ENCODE results near the gene MVP.

Gene MVP

DNA sequence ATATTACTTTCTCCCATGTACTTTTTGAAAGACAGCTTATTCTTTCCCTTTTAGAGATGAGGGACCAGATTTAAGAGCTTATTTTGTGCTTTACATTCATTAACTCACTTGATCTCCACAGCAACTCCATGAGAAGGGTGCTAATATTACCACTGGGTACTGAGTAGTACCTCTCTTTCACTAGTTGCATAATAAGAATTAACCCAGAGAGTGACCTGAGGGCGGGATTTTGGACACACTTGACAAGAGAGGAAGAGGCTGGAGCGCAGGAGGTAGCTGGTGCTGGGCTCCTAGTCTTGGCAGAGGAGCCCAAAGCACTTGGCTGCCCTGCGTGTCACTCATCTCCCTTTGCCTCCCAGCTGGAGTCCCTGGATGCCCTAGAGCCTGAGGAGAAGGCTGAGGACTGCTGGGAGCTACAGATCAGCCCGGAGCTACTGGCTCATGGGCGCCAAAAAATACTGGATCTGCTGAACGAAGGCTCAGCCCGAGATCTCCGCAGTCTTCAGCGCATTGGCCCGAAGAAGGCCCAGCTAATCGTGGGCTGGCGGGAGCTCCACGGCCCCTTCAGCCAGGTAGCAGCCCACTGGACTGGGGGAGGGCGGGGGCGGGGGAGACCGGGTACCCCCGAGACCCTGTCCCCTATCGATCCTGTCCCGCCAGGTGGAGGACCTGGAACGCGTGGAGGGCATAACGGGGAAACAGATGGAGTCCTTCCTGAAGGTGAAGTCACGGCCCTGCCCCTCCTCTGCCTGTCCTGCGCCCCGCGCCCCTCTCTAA lies 15.6 kb upstream of the MVP start:
- no peak for DNase-seq (ENCODE audit: low read depth)

DNA sequence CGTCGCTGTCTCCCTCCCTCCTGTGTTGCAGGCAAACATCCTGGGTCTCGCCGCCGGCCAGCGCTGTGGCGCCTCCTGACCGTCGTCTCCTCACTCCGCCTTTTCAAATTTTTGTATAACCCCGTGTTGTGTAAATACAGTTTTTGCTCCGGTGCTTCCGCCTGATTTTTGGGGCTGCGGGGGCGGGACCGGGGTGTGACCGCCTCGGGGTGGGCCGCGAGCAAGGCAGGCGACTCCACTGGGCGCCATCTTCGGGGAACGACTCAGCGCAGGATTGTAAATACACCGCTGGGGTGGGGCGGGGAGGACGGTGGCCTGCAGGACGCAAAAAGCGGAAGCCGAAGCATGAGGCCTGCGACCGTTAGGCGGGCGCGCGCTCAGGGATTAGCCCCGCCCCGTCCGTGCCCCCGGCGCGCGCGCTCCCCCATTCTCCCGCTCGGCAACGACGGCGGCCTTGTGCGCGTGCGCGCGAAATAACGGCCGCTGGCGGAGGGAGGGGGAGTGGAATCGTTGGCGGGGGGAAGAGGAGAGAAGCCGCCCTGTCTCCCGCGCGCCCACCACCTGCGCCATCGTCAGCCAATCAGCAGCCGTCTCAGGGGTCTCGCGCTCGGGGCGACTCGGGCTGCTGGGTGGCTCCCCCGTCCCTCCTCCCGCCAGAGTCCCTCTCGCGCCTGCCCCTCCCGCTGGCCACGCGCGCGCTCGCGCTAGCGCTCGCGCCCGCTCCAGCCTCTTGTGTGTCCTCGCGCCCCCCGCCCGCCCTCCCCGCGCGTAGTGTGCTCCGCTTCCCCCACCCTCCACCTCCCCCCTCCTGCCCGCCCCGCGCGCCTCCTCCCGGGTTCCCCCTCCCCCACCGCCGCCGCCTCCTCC lies 14.8 kb upstream of the MVP start:
- peak; percentile 95 for DNase-seq (ENCODE audit: low read depth)

DNA sequence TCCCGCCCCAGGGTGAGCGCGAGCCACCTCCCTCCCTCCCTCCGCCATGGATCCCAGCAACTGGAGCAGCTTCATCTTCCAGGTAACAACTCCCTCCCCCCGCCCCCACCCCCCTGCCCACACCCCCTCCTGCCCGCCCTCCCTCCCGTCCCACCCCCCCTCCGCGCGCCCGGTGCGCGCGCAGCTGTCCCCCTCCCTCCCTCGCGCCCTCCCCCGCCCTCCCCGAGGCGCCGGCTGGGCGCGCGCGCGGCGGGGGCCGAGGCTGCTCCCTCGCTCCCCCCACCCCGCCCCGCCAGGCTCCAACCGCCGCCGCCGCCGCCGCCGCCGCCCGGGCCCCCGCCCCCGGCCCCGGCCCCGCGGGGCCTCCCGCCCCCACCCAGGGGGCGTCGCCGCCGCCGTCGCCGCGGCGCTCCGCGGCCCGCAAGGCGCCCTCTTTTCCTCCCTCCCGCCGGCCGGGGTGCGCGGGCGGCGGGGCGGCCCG lies 14.1 kb upstream of the MVP start, which contains the start of gene MAZ:
Gene MAZ (plus strand): TSS at position 431 of the 481 bp plus-strand sequence. CDS start 173 bp downstream, outside the sequence.
- DNase-seq (ENCODE audit: low read depth) = peak; percentile 66

DNA sequence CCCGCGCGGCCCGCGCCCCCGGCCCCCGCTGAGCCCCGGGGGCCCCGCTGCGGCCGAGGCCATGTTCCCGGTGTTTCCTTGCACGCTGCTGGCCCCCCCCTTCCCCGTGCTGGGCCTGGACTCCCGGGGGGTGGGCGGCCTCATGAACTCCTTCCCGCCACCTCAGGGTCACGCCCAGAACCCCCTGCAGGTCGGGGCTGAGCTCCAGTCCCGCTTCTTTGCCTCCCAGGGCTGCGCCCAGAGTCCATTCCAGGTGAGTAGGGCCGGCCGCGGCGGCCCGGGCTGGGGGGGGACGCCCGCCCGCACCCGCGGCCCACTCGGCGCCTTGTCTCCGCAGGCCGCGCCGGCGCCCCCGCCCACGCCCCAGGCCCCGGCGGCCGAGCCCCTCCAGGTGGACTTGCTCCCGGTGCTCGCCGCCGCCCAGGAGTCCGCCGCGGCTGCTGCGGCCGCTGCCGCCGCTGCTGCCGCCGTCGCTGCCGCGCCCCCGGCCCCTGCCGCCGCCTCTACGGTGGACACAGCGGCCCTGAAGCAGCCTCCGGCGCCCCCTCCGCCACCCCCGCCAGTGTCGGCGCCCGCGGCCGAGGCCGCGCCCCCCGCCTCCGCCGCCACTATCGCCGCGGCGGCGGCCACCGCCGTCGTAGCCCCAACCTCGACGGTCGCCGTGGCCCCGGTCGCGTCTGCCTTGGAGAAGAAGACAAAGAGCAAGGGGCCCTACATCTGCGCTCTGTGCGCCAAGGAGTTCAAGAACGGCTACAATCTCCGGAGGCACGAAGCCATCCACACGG lies 13.4 kb upstream of the MVP start:
- DNase-seq (ENCODE audit: low read depth) = no peak

DNA sequence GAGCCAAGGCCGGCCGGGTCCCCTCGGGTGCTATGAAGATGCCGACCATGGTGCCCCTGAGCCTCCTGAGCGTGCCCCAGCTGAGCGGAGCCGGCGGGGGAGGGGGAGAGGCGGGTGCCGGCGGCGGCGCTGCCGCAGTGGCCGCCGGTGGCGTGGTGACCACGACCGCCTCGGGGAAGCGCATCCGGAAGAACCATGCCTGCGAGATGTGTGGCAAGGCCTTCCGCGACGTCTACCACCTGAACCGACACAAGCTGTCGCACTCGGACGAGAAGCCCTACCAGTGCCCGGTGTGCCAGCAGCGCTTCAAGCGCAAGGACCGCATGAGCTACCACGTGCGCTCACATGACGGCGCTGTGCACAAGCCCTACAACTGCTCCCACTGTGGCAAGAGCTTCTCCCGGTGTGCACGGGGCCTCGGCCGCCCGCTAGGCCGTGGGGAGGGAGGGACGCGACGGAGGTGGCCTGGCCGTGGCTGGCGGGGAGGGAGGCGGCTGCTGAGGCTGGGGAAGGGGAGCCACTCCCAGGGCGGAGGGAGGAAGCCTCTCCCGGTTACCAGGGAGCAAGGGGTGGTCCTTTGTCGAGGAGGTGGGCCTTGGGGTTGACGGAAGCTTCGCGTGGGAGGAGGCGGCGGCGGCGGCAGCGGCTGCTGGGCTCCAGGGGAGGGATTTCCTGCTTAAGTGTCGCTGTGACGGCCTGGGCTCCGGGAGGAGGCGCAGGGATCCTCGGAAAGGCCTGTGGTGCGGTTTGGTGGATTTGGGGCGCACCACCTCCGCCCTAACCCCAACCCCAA lies 12.6 kb upstream of the MVP start:
- peak; percentile 83 for DNase-seq (ENCODE audit: low read depth)

DNA sequence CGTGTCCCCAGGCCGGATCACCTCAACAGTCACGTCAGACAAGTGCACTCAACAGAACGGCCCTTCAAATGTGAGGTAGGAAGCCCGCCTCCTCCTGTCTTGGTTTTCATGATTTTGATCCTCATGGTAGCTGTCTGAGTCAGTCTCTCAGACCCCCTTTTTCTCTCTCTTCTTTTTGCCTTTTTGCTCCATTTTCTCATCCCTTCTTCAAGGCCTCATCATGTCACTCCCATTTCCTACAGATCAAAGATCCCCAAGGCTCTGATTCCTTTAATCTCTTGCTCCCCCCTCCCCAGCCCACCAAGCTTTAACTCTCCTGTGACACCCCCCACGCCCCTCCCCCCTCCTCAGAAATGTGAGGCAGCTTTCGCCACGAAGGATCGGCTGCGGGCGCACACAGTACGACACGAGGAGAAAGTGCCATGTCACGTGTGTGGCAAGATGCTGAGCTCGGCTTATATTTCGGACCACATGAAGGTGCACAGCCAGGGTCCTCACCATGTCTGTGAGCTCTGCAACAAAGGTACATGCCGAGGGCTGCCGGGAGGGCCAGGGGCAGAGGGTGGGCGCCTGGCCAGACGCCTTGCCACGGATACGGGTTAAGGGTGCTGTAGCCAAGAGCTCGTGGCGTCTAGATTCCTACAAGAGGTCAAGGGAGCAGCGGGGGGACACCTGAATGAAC lies 11.9 kb upstream of the MVP start:
- DNase-seq (ENCODE audit: low read depth) = no peak

DNA sequence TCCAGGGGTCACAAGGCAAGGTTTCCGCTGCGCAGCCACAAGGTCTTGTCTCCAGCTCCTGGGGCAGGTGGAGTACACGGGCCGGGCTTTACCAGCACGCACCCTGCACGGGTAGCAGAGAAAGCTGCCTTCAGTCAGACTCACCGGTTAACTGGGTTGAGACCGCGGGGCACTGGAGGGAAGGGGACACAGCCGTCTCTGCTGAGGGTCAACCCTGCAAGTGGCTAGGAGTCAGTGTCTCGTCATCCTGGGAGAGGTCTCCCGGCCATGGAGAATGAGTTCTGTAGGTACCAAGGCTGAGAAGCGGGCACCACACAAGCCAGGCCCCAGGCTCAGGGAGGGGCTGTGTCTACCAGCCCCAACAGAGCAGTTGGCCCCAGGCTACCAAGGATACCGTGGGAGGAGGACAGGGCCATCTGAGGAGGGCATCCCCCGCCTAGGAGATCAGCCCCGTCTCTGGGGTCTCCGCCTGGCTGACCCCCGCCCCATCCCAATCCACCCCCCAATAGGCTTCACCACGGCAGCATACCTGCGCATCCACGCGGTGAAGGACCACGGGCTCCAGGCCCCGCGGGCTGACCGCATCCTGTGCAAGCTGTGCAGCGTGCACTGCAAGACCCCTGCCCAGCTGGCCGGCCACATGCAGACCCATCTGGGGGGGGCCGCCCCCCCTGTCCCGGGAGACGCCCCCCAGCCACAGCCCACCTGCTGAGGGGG lies 11.1 kb upstream of the MVP start:
- DNase-seq (ENCODE audit: low read depth) = no peak

DNA sequence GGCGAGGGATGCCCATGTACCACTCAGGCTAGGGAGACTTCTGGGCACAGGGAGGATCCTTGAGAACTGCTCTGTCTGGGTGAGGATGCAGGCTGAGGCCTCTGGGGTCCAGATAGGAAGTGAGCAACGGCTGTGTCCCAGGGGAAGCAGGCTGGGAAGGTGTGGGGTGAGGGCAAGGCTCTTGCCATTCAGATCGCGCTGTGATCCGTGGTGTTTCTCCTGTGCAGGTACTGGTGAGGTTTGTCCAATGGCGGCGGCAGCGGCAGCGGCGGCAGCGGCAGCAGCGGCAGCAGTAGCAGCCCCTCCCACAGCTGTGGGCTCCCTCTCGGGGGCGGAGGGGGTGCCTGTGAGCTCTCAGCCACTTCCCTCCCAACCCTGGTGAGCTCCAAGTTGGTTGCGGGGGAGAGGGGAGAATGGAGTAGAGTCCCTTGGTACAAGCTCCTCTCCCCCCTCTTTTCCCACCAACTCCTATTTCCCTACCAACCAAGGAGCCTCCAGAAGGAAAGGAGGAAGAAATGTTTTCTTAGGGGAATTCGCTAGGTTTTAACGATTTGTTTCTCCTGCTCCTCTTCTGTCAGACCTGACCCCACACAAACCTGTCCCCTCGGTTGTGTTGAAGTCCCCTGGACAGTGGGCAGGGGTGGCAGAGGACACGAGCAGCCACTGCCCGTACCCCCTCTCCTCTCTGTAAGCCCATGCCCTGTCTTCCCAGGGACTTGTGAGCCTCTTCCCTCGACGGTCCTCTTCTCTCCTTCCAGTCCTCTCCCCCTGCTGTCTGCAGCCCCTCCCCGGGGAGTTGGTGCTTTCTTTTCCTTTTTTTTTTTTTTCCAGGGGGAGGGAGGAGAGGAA lies 10.2 kb upstream of the MVP start:
- no peak for DNase-seq (ENCODE audit: low read depth)

DNA sequence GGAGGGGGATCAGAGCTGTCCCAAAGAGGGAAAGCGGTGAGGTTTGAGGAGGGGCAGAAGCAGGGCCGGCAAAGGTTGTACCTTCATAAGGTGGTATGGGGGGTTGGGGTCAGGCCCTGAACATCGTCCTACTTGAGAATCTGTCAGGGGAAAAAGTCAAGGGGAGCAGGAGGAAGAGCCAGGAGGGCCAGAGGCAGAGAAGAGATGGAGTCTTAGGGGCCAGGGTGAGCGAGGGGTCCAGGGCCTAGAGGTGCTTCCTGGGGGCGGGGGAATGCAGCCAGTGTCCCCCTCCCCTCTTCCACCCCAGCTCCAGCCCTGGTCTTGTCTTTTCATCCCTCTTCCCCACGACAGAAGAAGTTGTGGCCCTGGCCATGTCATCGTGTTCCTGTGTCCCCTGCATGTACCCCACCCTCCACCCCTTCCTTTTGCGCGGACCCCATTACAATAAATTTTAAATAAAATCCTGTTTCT lies 9.5 kb upstream of the MVP start:
- DNase-seq (ENCODE audit: low read depth) = no peak

DNA sequence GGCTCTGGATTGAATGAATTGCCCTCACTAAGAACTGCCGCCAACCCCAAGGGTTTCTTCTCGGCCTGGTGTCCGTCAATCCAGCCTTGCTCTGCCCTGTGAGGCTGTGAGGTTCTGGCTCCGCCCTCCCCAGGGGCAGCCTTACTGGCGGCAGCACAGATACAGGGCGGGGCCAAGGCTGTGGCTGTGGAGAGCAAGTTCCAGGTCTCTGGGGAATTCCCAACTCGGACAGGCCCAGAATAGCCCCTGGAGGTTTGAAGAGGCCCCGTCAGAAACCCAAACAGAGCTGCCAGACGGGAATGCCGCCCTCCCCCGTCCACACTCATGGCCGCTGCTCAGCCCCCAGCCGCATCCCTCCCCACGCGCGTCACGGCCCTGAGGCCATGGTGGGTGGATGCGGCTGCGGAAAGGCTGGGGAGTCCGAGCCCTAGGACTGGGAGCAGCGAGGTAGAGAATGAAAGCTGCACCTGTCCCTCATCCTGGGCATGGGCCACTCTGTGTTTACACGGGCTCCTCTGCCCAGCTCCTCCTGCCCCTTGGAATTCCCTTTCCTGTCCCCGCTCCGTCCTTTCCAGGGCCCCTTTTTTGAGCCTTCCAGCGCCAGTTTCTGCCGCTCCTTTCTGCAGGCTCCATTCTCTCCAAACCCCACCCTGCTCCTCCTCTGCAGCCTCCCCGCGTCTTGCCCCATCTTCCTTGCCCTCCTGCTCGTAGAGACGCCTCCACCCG lies 8.9 kb upstream of the MVP start:
- DNase-seq (ENCODE audit: low read depth) = peak; percentile 54

DNA sequence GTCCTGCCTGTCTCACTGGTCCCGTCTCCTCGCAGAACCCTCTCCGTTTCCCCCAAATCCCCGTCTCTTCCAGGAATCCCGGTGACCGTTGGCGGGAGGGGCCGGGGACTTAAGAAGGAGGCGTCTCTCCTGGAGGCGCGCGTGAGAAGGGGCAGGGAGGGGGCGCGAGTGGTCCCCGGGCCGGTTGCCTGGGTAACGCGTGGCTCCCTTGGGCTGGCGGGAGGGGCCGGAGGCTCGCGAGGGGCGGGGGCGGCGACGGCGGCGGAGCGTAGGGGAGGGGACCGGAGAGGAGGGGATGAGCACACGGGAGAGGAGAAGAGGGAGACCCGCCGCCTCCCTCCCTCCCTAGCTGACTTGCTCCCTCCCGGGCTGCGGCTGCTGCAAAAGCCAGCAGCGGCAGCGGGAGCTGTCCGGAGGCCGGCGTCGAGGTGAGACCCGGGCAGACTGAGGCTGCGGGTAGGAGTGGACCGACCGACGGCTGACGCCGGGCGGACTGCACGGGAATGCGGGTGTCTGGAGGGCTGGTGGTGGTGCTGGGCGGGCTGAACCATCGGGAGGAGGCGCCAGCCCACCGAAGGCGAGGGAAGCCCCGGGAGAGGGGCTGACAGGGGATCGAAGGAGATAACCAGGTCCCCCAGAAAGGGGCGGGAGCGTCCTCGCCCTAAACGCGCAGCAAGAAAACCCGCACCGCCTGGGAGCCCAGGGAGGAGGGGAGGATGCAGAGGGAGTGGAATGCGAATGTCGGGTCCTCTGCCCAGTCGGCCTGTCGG lies 8.2 kb upstream of the MVP start, which contains the start of gene PRRT2:
Gene PRRT2 (plus strand): TSS at position 298 of the 770 bp plus-strand sequence. CDS start 862 bp downstream, outside the sequence.
- no peak for DNase-seq (ENCODE audit: low read depth)

DNA sequence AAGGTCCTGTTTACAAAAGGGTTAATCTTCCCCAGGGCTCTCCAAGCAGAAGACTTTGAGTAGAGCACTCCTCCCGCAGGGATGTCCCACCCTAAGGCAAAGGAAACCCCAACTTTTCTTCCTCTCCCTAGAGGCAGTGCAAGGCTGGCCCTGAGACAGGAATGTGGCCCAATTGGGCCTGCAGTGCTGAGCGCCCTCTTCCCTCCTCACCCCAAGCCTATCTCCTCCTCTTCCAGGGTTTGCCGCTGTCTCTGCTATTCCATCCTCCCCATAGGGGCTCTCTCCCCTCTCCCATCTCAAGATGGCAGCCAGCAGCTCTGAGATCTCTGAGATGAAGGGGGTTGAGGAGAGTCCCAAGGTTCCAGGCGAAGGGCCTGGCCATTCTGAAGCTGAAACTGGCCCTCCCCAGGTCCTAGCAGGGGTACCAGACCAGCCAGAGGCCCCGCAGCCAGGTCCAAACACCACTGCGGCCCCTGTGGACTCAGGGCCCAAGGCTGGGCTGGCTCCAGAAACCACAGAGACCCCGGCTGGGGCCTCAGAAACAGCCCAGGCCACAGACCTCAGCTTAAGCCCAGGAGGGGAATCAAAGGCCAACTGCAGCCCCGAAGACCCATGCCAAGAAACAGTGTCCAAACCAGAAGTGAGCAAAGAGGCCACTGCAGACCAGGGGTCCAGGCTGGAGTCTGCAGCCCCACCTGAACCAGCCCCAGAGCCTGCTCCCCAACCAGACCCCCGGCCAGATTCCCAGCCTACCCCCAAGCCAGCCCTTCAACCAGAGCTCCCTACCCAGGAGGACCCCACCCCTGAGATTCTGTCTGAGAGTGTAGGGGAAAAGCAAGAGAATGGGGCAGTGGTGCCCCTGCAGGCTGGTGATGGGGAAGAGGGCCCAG lies 7.3 kb upstream of the MVP start:
- DNase-seq (ENCODE audit: low read depth) = no peak

DNA sequence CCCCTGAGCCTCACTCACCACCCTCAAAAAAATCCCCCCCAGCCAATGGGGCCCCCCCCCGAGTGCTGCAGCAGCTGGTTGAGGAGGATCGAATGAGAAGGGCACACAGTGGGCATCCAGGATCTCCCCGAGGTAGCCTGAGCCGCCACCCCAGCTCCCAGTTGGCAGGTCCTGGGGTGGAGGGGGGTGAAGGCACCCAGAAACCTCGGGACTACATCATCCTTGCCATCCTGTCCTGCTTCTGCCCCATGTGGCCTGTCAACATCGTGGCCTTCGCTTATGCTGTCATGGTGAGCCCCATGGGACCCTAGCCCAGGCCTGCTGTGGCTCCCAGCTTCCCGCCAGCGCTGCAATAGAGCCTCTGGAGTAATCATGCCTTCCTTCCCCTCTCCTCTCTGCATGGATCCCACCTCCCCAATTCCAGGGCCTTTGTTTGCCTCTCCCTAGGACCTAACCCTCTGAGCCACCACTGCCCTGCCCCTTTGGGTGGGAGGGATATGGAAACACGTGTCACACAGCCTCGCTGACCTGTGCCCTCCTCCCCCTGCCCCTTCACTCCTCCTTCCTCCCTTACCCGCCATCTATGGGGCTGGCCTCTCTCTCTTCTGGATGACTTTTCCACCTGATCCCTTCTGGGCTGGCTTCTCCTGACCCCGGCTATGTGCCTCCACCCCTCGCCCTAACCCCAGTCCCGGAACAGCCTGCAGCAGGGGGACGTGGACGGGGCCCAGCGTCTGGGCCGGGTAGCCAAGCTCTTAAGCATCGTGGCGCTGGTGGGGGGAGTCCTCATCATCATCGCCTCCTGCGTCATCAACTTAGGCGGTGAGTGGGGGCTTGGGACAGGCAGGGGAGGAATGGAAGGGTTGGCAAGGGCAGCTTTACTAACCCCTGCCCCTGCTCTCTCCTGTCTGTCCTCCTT lies 6.4 kb upstream of the MVP start:
- DNase-seq (ENCODE audit: low read depth) = no peak

DNA sequence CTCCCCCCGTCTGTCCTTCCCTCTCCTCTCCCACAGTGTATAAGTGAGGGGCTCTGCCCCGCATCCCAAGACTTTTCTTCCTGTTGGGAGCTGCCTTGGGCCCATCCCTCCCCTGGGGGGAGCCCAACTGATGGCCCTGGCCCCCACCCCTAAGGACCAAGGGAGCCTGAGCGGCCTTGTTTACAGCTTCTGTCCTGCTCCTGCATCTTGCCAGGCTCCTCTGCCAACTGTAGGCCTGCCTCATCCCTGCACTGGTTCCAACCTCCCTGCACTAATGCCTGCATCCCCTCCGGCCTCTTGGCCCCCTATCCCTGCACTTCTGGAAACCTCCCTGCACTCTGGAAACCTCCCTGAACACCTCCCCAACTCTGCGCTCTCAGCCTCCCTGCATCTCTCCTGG lies 5.7 kb upstream of the MVP start:
- no peak for DNase-seq (ENCODE audit: low read depth)

DNA sequence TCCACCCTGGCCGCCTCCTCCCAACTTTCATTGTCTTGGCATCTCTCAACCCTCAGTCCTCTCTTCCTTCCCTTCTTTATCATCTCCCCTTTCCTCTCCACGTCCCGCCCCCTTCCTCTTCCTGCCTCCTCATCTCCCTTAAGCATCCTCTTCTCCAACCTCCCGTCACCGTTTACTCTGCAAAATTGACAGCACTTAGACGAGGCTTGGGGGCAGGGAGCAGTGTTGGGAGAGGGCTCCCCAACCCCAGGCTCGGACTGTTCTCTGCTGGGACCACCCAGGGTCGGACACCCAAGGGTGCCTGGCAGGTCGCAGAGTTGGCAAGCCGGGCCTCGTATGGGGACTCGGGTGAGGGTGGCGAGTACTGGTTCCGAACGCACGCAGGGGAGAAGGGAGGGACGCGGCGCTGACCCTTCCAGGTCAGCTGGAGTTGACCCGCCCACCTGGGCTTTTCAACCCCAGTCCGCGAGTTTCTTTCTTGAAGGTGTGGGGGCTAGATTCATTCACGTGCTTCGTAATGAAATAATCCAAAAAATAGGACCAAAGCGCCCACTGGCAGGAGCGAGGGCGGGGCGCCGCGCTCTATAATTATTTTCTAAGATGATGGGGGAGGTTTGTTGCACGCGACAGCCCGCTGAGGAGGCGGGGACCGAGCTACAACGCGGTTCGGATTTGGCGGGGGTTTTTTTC lies 5.1 kb upstream of the MVP start:
- peak; percentile 55 for DNase-seq (ENCODE audit: low read depth)

All from stimulated activated CD4-positive, alpha-beta T cell treated with anti-CD3 and anti-CD28 coated beads, Interleukin-2, amount 100 ng/mL, for 4 hours (primary cell).